Fibroblast of mammary gland (primary cell): ENCODE results near the gene TMED6.
"Not testable (repeated sequence)": the region's sequence is repeated elsewhere in the genome, so short reads cannot be mapped to it uniquely, and the experiment has no call there.

Source experiments
- DNase-seq: peaks from one replicate; pipeline ENCODE4 v3.0.0-alpha.2; 2010; ENCODE audit warnings: low read depth
- H3K4me3 ChIP-seq: 2 replicates; pipeline ENCODE4 v1.5.1; 2011; ENCODE audit warnings: low read depth, mild to moderate bottlenecking, low read length, moderate library complexity; ENCODE audit not compliant: control insufficient read depth
- CTCF ChIP-seq: conservative IDR thresholded peaks from 2 replicates; pipeline ENCODE4 v1.5.1; 2011; ENCODE audit warnings: low read depth, low read length, inconsistent platforms; ENCODE audit not compliant: control insufficient read depth, insufficient read depth

The TMED6 gene

DNA sequence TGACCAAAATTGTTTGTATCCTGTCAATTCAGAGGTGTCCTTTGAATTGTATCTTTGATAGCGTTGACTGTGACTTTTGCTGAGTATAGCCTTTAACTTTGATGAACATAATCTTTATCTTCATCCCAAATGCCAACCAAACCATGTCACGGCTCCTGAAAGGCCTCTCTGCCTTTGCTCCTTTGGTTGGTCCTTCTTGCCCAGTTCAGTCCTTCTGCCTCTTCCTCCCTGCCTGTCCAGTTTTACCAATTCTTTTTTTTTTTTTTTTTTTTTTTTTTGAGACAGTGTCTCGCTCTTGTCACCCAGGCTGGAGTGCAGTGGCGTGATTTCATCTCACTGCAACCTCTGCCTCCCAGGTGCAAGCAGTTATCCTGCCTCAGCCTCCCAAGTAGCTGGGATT, 53.3 kb downstream of the TMED6 start:
- no peak for TF ChIP-seq CTCF
- H3K4me3 ChIP-seq, result no peak overlapping the region
- DNase-seq, result no peak

DNA sequence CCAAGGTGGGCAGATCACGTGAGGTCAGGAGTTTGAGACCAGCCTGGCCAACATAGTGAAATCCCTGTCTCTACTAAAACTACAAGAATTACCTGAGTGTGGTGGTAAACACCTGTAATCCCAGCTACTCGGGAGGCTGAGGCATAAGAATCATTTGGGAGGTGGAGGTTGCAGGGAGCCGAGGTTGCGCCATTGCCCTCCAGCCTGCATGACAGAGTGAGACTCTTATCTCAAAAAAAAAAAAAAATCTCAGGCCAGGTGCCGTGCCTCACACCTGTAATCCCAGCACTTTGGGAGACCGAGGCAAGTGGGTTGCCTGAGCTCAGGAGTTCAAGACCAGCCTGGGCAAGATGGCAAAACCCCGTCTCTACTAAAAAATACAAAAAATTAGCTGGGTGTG, 54.8 kb downstream of the TMED6 start:
- H3K4me3 ChIP-seq, DNase-seq: not testable (repeated sequence)

GRCh38 chr16:69294051-69294450, 57.5 kb downstream of the TMED6 start:
- DNase-seq, result no peak
- no peak for TF ChIP-seq CTCF
- H3K4me3 ChIP-seq, result no peak overlapping the region

GRCh38 chr16:69293401-69293800, 58.2 kb downstream of the TMED6 start:
- no peak for DNase-seq
- TF ChIP-seq CTCF, result no peak
- H3K4me3 ChIP-seq, result no peak overlapping the region
